WTC11 (cell line): Measurements from ENCODE around the gene KRT23. TPM values are rescaled to one million over a fixed set of nuclear protein-coding genes. Genes with fewer than 3 reads are reported as not detected.

Experiments used
- ATAC-seq: fragments of 200-7000 bp; cut with Tn5 transposase; 2 replicates; pipeline ENCODE4 v1.10.0; 2021; ENCODE audit warnings: mild to moderate bottlenecking, moderate library complexity
- CTCF ChIA-PET: fragments of 300-600 bp; sonication (Branson Sonifier 250); formaldehyde crosslinking; loops from one replicate; lab custom pipeline; 2021; ENCODE audit warnings: antibody characterized with exemption; lab: Charles Lee
- POLR2A ChIA-PET: fragments of 350-600 bp; sonication (Branson Sonifier 250); formaldehyde crosslinking; loops from one replicate; lab custom pipeline; 2021; ENCODE audit warnings: antibody characterized with exemption; lab: Charles Lee
- DNase-seq: peaks from one replicate; pipeline ENCODE4 v3.0.0; 2021; ENCODE audit warnings: low spot score
- H3K27ac Mint-ChIP-seq: 2 replicates; pipeline ENCODE4 v1.8.0; 2021; ENCODE audit warnings: mixed read lengths
- H3K27me3 Mint-ChIP-seq: 2 replicates; pipeline ENCODE4 v1.8.0; 2021; ENCODE audit warnings: low read depth, mild to moderate bottlenecking, moderate library complexity, mixed read lengths
- H3K36me3 Mint-ChIP-seq: 2 replicates; pipeline ENCODE4 v1.8.0; 2021; ENCODE audit warnings: mixed read lengths
- H3K4me1 Mint-ChIP-seq: 2 replicates; pipeline ENCODE4 v1.8.0; 2022; ENCODE audit warnings: mixed read lengths
- H3K4me3 Mint-ChIP-seq: 2 replicates; pipeline ENCODE4 v1.8.0; 2021; ENCODE audit warnings: mild to moderate bottlenecking, moderate library complexity, mixed read lengths
- H3K9me3 Mint-ChIP-seq: 2 replicates; pipeline ENCODE4 v1.8.0; 2021; ENCODE audit warnings: mixed read lengths
- AR ChIP-seq: fragments of 250-450 bp; sonication (Bioruptor Pico); IDR thresholded peaks from 2 replicates; pipeline ENCODE4 v1.9.0; 2021; ENCODE audit warnings: mild to moderate bottlenecking
- E2F1 ChIP-seq: sonication (generic); formaldehyde crosslinking; IDR thresholded peaks from 2 replicates; pipeline ENCODE4 v1.8.0; 2022; ENCODE audit warnings: mild to moderate bottlenecking, missing genetic modification reagents
- ELF4 ChIP-seq: sonication (generic); formaldehyde crosslinking; IDR thresholded peaks from 2 replicates; pipeline ENCODE4 v1.8.1; 2022; ENCODE audit warnings: low read depth, mild to moderate bottlenecking, moderate library complexity, missing genetic modification reagents
- FOXP1 ChIP-seq: sonication (generic); formaldehyde crosslinking; IDR thresholded peaks from 2 replicates; pipeline ENCODE4 v1.8.0; 2022; ENCODE audit warnings: missing genetic modification reagents, mild to moderate bottlenecking, moderate library complexity, borderline replicate concordance
- NFE2L1 ChIP-seq: sonication (generic); formaldehyde crosslinking; IDR thresholded peaks from 2 replicates; pipeline ENCODE4 v1.8.1; 2023; ENCODE audit warnings: missing genetic modification reagents
- PRDM15 ChIP-seq: sonication (generic); formaldehyde crosslinking; IDR thresholded peaks from 2 replicates; pipeline ENCODE4 v1.8.0; 2022; ENCODE audit warnings: missing genetic modification reagents
- PRRX2 ChIP-seq: fragments of 250-450 bp; sonication (Bioruptor Pico); IDR thresholded peaks from 2 replicates; pipeline ENCODE4 v1.8.0; 2021; ENCODE audit warnings: mild to moderate bottlenecking
- RELA ChIP-seq: sonication (generic); formaldehyde crosslinking; IDR thresholded peaks from 2 replicates; pipeline ENCODE4 v1.8.1; 2022; ENCODE audit warnings: missing genetic modification reagents, mild to moderate bottlenecking, borderline replicate concordance
- ZNF121 ChIP-seq: sonication (generic); formaldehyde crosslinking; IDR thresholded peaks from 2 replicates; pipeline ENCODE4 v1.8.0; 2023; ENCODE audit warnings: missing genetic modification reagents
- ZNF232 ChIP-seq: sonication (generic); formaldehyde crosslinking; IDR thresholded peaks from 2 replicates; pipeline ENCODE4 v1.8.0; 2022; ENCODE audit warnings: mild to moderate bottlenecking, missing genetic modification reagents
- ZNF423 ChIP-seq: fragments of 250-450 bp; sonication (Bioruptor Pico); IDR thresholded peaks from 2 replicates; pipeline ENCODE4 v2.1.2; 2022; ENCODE audit warnings: mild to moderate bottlenecking, moderate library complexity
- ZNF671 ChIP-seq: fragments of 250-450 bp; sonication (Bioruptor Pico); IDR thresholded peaks from 2 replicates; pipeline ENCODE4 v1.8.0; 2021; ENCODE audit warnings: mild to moderate bottlenecking
- total RNA-seq: library from RNA; stranded (reverse); gene quantifications from 3 replicates; pipeline ENCODE4 v1.2.3, GENCODE V29; 2021
- TF ChIP-seq, protein P1 (sequence below): sonication (generic); formaldehyde crosslinking; IDR thresholded peaks from 2 replicates; pipeline ENCODE4 v1.8.0; 2023; ENCODE audit warnings: missing genetic modification reagents, mild to moderate bottlenecking, borderline replicate concordance
- TF ChIP-seq, protein P2 (sequence below): fragments of 250-450 bp; sonication (Bioruptor Pico); IDR thresholded peaks from 2 replicates; pipeline ENCODE4 v2.1.2; 2022; ENCODE audit warnings: mild to moderate bottlenecking, moderate library complexity
- TF ChIP-seq, protein P3 (sequence below): sonication (generic); formaldehyde crosslinking; IDR thresholded peaks from 2 replicates; pipeline ENCODE4 v1.8.1; 2022; ENCODE audit warnings: low read depth, missing genetic modification reagents, borderline replicate concordance

Gene KRT23
- total RNA-seq, 1 experiment from 2014 or later: not detected

DNA sequence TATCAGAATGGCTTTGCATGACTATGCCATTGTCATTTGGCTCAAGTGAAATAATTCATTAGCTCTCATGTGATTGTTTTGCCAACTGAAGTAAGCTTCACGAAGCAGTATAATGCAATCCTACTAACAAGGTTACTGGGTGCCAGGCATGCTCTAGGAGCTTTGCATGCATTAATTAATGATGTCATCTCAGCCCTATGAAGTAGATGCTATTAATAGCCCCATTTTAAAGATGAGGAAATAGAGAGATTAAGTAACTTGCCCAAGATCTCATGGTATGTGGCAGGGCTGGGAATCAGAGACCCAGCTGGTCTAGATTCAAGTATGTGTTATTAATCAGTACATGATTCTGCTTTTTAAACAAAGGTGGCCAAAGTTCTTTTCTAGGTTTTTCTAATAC lies 15.2 kb upstream of the KRT23 start:
- H3K9me3 Mint-ChIP-seq: no peaks in the 10 kb centered on the region
- H3K4me1 Mint-ChIP-seq: peaks cover 20% of the 10 kb centered on the region
- DNase-seq (no peak), ATAC-seq (no peak)
- H3K4me3 Mint-ChIP-seq: no peak overlapping the region
- ChIA-PET POLR2A (no interaction called here), CTCF (interaction anchor here (0.7 to 1.2 kb wide), 2 partner anchors 11 to 370 kb away, joined by 3 read pairs; no protein-coding TSS in a partner anchor)
- no peak overlapping the region for H3K27ac Mint-ChIP-seq
- H3K27me3 Mint-ChIP-seq: no peaks in the 10 kb centered on the region
- TF ChIP-seq PRDM15 (CRISPR knock-in tag) (no peak), AR (CRISPR knock-in tag) (no peak), ZNF232 (CRISPR knock-in tag) (no peak), ZNF121 (no peak), ZNF423 (CRISPR knock-in tag) (no peak)
- no peaks in the 10 kb centered on the region for H3K36me3 Mint-ChIP-seq

DNA sequence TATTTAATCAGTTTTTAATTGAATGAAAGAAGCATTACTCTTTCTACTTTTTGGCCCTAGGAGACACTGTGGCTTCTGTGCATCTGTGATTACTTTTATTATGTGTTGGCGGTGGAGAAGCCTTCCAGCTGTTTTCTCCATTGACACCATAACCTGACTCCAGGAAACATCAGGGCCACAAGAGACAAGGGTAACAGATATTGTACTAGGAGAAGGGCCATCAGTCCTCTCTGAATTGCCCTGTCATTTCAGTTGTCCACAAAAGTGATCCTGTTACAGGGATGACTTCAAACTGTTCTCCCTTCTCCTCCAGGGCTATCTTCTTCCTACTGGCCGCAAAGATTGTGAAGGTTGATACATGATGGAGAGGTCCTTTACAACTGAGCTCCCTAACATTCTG lies 14.7 kb upstream of the KRT23 start:
- Mint-ChIP-seq H3K27ac (no peak overlapping the region), H3K9me3 (no peaks in the 10 kb centered on the region), H3K4me3 (no peak overlapping the region), H3K36me3 (no peaks in the 10 kb centered on the region), H3K27me3 (no peaks in the 10 kb centered on the region), H3K4me1 (peaks cover 15% of the 10 kb centered on the region)
- DNase-seq (no peak), ATAC-seq (no peak)
- TF ChIP-seq ZNF423 (CRISPR knock-in tag): no peak
- TF ChIP-seq, protein P1, sequence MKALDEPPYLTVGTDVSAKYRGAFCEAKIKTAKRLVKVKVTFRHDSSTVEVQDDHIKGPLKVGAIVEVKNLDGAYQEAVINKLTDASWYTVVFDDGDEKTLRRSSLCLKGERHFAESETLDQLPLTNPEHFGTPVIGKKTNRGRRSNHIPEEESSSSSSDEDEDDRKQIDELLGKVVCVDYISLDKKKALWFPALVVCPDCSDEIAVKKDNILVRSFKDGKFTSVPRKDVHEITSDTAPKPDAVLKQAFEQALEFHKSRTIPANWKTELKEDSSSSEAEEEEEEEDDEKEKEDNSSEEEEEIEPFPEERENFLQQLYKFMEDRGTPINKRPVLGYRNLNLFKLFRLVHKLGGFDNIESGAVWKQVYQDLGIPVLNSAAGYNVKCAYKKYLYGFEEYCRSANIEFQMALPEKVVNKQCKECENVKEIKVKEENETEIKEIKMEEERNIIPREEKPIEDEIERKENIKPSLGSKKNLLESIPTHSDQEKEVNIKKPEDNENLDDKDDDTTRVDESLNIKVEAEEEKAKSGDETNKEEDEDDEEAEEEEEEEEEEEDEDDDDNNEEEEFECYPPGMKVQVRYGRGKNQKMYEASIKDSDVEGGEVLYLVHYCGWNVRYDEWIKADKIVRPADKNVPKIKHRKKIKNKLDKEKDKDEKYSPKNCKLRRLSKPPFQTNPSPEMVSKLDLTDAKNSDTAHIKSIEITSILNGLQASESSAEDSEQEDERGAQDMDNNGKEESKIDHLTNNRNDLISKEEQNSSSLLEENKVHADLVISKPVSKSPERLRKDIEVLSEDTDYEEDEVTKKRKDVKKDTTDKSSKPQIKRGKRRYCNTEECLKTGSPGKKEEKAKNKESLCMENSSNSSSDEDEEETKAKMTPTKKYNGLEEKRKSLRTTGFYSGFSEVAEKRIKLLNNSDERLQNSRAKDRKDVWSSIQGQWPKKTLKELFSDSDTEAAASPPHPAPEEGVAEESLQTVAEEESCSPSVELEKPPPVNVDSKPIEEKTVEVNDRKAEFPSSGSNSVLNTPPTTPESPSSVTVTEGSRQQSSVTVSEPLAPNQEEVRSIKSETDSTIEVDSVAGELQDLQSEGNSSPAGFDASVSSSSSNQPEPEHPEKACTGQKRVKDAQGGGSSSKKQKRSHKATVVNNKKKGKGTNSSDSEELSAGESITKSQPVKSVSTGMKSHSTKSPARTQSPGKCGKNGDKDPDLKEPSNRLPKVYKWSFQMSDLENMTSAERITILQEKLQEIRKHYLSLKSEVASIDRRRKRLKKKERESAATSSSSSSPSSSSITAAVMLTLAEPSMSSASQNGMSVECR (CRISPR knock-in tag): no peak
- TF ChIP-seq ELF4 (CRISPR knock-in tag): no peak
- ChIA-PET CTCF (interaction anchor here (0.7 to 1.2 kb wide), 2 partner anchors 11 to 370 kb away, joined by 3 read pairs; no protein-coding TSS in a partner anchor), POLR2A (no interaction called here)

GRCh38 chr17:40951011-40951622 lies 13.7 kb upstream of the KRT23 start:
- ChIA-PET CTCF (no interaction called here), POLR2A (no interaction called here)
- H3K27ac Mint-ChIP-seq: no peak overlapping the region
- H3K27me3 Mint-ChIP-seq: no peaks in the 10 kb centered on the region
- H3K9me3 Mint-ChIP-seq: no peaks in the 10 kb centered on the region
- no peaks in the 10 kb centered on the region for H3K36me3 Mint-ChIP-seq
- DNase-seq (no peak), ATAC-seq (no peak)
- peaks cover 5% of the 10 kb centered on the region; the same call in 1 of the 2 replicates for H3K4me1 Mint-ChIP-seq
- no peak overlapping the region for H3K4me3 Mint-ChIP-seq
- TF ChIP-seq, protein P2, sequence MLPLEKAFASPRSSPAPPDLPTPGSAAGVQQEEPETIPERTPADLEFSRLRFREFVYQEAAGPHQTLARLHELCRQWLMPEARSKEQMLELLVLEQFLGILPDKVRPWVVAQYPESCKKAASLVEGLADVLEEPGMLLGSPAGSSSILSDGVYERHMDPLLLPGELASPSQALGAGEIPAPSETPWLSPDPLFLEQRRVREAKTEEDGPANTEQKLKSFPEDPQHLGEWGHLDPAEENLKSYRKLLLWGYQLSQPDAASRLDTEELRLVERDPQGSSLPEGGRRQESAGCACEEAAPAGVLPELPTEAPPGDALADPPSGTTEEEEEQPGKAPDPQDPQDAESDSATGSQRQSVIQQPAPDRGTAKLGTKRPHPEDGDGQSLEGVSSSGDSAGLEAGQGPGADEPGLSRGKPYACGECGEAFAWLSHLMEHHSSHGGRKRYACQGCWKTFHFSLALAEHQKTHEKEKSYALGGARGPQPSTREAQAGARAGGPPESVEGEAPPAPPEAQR (CRISPR knock-in tag): no peak
- TF ChIP-seq RELA (CRISPR knock-in tag): no peak
- TF ChIP-seq FOXP1 (CRISPR knock-in tag): no peak
- TF ChIP-seq E2F1 (CRISPR knock-in tag): no peak
- TF ChIP-seq PRRX2: no peak
- no peak for TF ChIP-seq ZNF671
- no peak for TF ChIP-seq NFE2L1 (CRISPR knock-in tag)
- TF ChIP-seq, protein P3, sequence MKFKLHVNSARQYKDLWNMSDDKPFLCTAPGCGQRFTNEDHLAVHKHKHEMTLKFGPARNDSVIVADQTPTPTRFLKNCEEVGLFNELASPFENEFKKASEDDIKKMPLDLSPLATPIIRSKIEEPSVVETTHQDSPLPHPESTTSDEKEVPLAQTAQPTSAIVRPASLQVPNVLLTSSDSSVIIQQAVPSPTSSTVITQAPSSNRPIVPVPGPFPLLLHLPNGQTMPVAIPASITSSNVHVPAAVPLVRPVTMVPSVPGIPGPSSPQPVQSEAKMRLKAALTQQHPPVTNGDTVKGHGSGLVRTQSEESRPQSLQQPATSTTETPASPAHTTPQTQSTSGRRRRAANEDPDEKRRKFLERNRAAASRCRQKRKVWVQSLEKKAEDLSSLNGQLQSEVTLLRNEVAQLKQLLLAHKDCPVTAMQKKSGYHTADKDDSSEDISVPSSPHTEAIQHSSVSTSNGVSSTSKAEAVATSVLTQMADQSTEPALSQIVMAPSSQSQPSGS (CRISPR knock-in tag): no peak
